A172 (cell line): ENCODE data around the gene JMJD1C. TPM values are rescaled to one million over a fixed set of nuclear protein-coding genes. Genes with fewer than 3 reads are reported as not detected.
A peak's percentile ranks its signal among the peaks of the same experiment; 100 is the strongest.
"Not testable (repeated sequence)": the region's sequence is repeated elsewhere in the genome, so short reads cannot be mapped to it uniquely, and the experiment has no call there.

Source experiments
- DNase-seq: peaks from one replicate; pipeline ENCODE4 v3.0.0-alpha.2; 2015; ENCODE audit warnings: low spot score
- total RNA-seq: library from RNA; depleted of rRNA; stranded (reverse); fragments of >200 nt; shearing (Covaris generic); gene quantifications from 2 replicates; pipeline ENCODE4 v1.2.3, GENCODE V29; 2014

JMJD1C gene
- total RNA-seq, 1 experiment from 2014 or later = 98.3 TPM

DNA sequence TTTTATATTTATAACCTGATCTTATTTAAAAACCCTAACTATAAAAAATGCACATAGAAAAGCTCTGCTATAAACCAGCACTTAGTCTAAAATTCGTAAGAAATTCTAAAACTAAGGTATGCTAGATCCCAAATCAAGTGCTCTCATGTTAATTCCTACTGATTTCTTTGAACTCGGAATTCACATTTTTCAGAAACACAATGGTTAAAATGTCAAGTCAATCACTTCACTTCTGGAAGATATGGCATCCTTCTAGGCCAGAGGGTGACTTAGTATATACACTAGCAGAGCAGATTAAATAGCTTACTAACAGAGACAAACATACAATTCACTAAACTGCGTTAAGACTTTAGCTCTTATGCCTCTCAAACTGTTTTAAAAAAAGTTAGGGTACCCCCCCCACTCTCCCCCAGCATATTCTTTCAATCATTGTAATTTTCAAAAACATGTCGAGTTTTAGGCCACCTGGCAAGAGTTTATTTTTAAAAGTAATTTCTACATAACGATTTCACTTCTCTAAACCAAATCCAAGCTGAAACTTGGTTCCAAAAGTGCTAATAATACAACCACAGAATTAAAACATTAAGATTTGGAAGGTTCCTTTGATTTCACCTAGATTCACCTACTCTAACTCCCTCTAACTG, 203.2 kb downstream of the JMJD1C start:
- DNase-seq = no peak

- DNase-seq = no peak
Measured at GRCh38 chr10:63261496-63261895, 204.3 kb downstream of the JMJD1C start.

DNA sequence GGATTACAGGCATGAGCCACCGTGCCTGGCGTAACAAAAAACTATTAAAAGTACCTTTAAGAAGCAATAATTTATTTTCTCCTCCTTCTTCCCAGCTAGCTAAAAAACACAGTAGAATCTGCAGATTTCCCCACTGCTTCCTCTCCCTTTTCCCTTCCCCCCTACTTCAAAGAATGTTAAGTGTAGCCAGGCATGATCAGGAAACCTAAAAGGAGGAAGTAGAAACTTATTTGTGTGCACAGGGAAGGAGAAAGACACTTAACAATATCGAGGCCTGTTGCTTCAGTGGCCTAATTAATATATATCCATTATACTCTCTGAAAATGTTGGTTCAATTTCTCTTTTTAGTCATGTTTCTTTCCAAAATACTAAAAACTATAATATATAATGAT, 204.9 kb downstream of the JMJD1C start:
- DNase-seq = no peak

DNA sequence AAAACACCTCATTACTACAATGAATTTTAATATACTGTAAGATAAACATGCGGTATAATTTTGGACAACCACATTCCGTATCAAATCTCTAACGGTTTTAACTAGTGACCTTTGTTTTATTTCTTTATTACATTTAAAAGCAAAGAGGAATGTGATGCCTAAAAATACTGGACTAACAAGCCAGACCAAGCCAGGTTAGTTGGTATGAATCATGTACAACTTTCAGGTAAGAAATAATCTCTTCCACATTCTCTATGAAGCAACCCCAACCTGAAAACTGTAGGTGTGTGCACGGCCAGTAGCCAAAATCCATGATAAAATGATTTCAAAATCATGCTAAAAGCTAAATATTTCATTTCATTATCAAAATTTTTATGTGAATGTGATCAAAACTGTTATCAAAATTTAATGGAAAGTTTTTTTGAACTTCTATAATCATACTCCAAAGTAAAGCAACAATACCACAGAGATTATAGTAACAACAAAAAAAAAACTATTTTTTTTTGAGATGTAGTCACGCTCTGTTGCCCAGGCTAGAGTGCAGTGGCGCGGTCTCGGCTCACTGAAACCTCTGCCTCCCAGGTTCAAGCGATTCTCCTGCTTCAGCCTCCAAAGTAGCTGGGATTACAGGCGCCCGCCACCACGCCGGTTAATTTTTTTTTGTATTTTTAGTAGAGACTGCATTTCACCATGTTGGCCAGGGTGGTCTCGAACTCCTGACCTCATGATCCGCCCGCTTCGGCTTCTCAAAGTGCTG, 205.5 kb downstream of the JMJD1C start:
- no peak for DNase-seq

- no peak for DNase-seq
Measured at GRCh38 chr10:63258920-63259678, 206.7 kb downstream of the JMJD1C start.

DNA sequence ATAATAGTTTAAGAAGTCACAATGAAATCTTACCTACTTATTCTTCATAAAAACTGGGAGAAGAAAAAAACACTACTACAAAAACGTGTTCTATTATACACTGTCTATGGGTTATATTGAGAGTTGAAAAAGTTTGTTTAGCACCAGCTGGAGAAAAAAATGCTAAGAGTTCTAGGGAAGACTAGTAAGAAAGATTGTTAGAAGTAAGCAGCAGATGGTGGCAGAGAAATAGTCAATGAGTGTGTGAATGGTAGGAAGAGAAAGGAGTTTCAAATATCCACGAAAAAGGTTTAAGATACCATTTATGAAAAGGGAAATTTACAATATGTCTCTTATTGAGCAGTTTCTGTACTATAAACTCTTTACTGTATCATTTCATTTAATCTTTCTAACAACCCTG, 208.0 kb downstream of the JMJD1C start:
- DNase-seq = no peak

DNA sequence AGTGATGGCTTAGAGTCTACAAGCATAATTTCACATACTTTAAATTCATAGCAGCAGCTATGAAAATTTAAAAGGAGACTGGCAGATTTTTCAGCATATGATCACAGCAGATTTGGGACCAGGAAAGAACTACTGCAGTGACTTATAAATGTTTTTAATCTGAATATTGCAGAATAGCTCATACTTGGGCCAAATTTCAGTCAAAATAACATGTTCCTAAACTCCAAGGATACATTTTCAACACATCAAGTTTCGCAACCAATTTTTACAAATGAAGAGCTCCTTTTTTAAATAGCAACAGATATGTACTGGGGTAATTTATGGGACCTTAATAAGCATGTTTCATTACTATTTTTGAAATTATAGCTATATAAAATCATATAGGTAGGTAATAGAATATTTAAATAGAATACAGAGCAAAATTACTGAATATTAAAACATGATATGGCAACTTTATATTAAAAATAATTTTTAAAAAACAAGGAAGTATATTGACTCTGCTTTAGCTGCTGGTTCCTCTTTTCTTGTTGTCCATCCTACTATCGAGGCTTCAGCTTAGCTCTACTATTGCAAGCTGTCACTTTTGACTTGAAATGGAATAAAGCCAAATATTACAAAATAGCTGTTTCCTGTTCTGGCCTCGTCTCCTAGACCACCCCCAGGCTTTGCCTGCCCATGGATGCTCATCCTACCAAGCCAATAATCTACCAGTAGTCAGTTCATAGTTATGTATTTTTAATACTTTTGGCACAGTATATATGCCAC, 209.6 kb downstream of the JMJD1C start:
- DNase-seq = no peak

GRCh38 chr10:63255316-63255715, 210.5 kb downstream of the JMJD1C start:
- DNase-seq = no peak

DNA sequence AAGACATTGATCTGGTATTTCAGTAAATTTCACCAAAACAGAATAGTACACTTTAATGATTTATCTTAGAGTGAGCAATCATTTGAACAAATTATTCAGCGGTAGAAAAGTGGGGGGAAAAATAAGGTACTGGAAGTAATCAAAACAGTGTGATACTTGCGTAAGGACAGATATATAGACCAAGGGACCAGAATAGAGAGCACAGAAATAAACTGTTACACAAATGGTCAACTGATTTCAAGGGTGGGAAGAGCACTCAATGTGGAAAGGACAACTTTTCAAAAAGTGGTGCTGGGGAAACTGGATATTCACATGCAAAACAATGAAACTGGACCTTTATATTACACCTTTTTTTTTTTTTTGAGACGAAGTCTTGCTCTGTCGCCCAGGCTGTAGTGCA, 212.7 kb downstream of the JMJD1C start:
- no peak for DNase-seq

DNA sequence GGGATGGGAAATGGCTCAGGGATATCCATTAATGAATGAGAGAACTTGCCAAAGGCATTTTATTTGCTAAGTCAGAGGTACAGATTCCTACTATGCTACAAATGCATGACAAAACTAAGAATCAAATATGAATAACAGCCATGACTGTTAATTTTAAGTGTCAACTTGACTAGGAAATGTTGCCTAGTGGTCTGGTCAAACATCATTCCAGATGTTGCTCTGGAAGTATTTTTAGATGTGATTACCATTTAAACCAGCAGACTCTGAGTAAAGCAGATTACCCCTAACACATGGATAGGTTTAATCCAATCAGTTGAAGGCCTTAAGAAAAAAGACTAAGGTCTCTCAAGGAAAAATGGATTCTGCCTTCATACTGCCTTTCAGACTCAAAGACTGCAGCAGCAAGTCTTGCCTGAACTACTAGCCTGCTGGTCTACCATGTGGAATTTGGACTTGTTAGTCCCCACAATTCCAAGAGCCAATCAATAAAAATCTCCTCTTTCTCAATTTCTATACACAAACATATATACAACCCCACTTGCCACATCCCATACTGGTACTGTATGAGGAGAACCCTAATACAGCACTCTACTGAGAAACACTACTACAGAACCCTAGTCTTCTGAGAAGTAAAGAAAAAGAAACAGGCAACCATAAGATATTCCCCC, 213.5 kb downstream of the JMJD1C start:
- DNase-seq = no peak

- DNase-seq = no peak
Measured at GRCh38 chr10:63250032-63250431, 215.7 kb downstream of the JMJD1C start.

DNA sequence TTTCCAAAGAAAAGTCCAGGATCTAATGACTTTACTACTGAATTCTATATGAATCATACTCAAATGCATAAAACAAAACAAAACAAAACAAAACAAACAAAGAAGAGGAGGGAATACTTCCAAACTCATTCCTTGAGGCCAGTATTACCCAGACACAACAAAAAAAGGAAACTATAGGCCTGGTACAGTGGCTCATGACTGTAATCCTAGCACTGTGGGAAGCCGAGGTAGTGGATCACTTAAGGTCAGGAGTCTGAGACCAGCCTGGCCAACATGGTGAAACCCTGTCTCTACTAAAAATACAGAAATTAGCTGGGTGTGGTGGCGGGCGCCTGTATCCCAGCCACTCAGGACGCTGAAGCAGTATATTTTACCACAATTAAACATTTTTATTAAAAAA, 218.0 kb downstream of the JMJD1C start:
- DNase-seq = no peak

- no peak for DNase-seq
Measured at GRCh38 chr10:63246356-63246755, 219.4 kb downstream of the JMJD1C start.

DNA sequence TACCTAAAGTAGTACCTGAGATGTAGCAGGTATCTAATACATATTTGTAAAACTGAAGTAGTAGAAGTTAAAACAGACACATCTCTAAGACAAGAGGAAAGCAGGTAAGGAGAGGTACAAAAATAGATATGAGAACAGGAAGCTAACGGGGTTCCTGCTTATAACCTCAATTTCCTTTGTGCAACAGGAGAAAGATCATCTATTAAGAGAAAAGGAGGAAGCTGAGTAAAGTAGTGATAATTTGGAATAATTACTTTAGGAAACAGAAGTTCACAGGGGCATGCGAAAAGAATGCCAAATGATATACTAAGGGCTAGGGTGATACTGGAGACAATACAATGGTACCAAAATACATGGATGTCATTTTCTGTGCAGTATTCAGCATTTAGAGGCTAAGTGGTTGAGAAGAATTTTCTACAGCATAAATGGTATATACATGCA, 223.9 kb downstream of the JMJD1C start:
- DNase-seq = no peak

DNA sequence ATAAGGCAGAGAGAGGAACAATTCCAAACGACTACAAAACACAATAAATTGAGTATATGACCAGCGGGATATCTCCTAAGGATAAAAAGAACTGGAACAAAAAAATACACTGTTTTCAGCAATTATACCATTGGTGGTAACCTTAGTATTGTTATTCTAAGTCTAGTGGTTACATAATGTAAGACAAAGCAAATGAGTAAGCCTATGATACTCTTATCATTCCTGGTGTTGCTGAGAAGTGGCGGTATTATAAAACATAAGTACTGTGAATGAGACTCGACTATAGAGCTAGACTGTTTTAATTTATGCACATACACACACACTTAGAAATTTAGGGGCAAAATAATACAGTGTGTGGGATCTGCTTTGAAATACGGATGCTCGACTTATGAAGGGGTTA, 225.0 kb downstream of the JMJD1C start:
- DNase-seq = no peak

DNA sequence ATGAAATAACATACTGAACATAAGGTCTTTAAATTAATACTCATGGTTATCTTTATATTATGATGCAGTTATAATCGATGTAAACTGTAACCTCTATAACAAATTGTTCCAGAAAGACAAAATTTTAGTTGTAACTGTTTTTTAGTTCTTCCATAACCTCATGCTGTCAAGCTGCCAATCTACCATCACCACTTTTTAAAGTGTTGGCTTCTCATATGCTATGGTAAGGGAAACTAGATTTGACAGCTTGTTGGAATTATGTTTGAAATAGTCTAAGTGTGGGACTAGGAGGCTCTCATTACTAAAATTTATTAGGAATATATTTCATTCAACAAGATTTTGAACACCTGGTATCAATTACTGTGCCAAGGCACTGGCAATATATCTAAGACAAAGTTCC, 227.3 kb downstream of the JMJD1C start:
- DNase-seq = no peak

GRCh38 chr10:63237396-63237795, 228.4 kb downstream of the JMJD1C start:
- no peak for DNase-seq

GRCh38 chr10:63236113-63236935, 229.5 kb downstream of the JMJD1C start:
- DNase-seq = peak; percentile 93

DNA sequence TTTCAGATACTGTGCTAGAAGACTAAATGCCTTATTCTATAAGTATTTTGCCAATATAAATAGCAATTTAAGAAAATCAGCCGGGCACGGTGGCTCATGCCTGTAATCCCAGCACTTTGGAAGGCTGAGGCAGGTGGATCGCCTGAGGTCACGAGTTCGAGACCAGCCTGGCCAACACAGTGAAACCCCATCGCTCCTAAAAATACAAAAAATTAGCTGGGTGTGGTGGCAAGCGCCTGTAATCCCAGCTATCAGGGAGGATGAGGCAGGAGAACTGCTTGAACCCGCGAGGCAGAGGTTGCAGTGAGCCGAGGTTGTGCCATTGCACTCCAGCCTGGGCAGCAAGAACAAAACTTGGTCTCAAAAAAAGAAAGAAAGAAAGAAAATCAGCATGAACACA, 230.6 kb downstream of the JMJD1C start:
- not testable (repeated sequence) for DNase-seq

GRCh38 chr10:63229161-63229560, 236.6 kb downstream of the JMJD1C start:
- no peak for DNase-seq

- DNase-seq = no peak
Measured at GRCh38 chr10:63228237-63228636, 237.5 kb downstream of the JMJD1C start.
